IPS DF 4.7 (cell line): ENCODE results near the gene UBE2V1.
"Not testable (repeated sequence)": the region's sequence is repeated elsewhere in the genome, so short reads cannot be mapped to it uniquely, and the experiment has no call there.

Experiments
- DNase-seq: peaks from one replicate; pipeline ENCODE4 v3.0.0-alpha.2; 2013; ENCODE audit warnings: low spot score; ENCODE audit errors: extremely low read depth

Gene UBE2V1

GRCh38 chr20:50112512-50113419, at the start of gene UBE2V1:
UBE2V1 (minus strand) TSS chr20:50113150; CDS start chr20:50113128, 22 bp downstream.
- DNase-seq: no peak

DNA sequence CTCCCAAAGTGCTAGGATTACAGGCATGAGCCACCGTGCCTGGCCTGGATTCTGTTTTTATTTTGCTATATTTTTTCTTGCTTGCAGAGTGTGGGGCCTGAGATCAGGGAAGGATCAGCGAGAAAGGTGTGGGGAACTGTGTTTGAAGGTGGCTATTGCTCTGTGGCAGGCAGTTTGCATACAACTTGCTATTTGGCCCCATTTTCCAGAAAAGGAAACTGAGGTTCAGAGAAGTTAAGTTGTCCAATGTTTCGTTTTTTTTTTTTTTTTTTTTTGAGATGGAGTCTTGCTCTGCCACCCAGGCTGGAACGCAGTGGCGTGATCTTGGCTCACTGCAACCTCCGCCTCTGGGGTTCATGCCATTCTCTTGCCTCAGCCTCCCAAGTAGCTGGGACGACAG, 48.5 kb upstream of the UBE2V1 start:
- DNase-seq: not testable (repeated sequence)

DNA sequence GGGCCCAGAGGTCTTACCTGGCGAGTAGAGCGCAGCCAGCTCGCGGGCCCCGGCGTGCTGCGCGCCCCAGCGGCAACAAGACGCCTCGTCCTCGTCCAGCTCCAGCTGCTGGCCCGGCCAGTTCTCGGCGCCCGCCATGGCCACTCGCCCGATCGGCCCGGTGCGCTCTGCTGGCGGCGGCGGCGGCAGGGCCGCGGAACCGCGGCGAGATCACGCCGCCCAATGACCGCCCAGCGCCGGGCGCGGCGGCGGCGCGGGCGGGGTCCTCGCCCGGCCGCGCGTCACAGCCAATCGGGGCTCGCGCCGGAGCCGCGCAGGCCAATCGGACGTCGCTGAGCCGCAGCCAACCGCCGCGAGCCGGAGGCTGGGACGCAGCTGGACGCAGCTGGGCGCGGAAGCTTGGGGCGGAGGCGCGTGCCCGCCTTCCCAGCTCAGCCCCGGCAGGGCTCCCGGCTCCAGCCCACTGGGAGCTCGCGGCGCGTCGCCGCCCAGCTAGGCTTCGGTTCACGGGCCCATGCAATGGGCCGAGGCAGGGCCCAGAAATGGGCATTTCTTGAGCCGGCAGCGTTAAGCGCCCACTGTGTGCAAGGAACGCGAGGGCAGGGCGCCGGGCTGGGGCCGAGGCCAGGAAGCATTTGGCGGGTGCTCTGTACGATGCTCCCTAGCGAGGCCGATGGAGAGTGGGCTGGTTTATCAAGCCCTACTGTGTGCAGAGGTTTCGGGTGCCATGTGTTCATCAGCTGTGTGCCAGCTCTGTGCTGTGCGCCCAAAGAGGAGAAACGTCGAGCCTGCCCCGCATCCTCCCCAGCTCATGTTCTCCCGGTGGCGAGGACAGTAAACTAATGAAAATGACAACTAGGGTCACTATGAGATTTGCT, 40.8 kb upstream of the UBE2V1 start, which contains the start of gene PEDS1:
TSS of gene PEDS1 (minus strand) at position 224 of the 878 bp plus-strand sequence. CDS start at position 138, 86 bp downstream.
- DNase-seq: no peak

DNA sequence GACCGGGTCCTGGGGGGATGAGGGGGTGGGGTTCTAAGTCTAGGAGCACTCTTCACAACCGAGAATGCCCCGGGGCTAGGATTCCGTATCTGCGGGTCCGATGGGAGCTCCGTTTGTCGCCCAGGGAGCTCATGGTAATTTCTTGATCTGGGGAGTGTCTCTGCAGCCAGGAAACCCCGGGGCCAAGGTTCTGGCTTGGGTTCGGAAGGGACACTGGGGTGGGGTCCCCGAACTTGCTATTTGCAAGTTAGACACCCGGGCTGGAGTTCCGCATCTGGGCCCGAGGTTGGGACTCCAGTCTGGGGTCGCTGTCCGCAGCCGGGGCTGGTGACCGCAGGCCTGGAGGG, 40.2 kb upstream of the UBE2V1 start:
- no peak for DNase-seq

GRCh38 chr20:50152394-50153152, 39.6 kb upstream of the UBE2V1 start:
- DNase-seq: no peak

DNA sequence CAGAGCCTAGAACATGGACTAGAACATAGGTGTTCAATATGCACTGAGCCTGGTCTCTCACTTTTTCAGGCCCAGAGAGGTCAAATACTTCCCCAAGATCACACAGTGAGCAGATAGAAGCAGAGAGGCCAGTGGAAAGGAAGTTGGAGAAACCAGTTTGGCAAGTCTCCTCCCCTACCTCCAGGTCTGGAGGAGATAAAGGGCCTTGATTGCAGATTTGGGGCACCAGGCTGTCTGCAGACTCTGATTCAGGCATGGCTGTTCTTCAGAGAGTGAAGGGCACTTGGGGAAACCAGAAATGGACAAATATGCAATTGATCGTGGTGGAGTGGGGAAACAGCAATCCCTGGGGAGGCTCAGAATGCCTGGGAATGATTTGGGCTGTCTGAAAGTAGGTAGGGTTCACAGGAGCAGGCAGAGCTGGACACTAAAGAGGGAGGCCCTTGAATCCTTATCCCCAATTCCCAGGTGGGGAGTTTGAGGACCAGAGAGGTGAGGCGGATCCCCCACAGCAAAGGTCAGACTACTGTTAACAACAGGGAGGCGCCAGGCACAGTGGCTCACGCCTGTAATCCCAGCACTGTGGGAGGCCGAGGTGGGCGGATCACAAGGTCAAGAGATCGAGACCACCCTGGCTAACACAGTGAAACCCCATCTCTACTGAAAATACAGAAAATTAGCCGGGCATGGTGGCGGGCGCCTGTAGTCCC, 38.2 kb upstream of the UBE2V1 start:
- DNase-seq: no peak

GRCh38 chr20:50149481-50150254, 36.7 kb upstream of the UBE2V1 start:
- no peak for DNase-seq

GRCh38 chr20:50146732-50147662, 34.0 kb upstream of the UBE2V1 start:
- no peak for DNase-seq

DNA sequence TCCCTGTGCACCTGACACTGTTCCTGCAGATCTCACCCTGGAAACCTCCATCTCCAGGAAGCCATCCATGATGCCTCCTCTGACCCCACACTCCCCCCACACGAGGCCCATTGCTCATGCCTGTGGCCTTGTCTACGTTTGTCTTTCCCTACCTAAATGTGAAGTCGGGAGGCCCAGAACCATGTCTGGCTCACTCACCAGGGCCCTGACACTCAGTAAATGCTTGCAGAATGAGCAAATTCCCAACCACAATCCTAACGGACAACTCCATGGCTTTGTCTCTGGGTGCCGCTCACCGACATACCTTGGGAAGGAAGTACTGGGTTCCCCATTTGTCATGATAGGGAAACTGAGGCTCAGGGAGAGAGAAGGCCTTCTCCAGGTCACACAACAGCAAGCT, 33.3 kb upstream of the UBE2V1 start:
- no peak for DNase-seq

DNA sequence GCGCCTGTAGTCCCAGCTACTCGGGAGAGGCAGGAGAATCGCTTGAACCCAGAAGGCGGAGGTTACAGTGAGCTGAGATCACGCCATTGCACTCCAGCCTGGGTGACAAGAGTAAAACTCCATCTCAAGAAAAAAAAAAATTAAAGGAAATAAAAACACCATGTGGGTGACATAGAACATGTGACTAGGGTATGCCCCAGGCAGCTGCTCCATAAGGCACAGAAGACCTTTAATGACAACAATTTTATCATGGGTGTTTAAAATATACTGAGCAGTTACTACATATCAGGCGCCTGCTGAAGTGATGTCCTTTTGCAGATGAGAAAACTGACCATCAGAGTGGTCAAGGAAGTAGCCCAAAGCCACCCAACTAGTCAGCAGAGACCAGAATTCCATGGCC, 32.6 kb upstream of the UBE2V1 start:
- DNase-seq: no peak

- no peak for DNase-seq
These were observed 31.4 kb upstream of the UBE2V1 start for GRCh38 chr20:50144362-50144761.

DNA sequence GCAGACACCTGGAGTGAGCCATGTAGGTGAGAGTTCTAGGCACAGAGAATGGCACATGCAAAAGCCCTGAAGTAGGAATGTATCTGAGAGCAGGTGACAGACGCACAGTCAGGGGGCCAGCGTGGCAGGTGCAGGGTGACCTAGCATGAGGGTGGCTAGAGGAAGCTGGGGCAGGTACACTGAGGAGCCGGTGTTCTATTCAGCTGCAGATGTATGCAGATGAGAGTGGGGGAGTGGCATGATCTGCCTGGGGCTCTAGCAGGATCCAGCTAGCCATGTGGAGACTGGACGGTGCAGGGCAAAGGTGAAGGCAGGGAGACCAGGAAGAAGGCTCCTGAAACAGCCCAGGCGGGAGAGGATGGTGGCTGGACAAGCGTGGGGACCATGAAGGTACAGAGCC, 29.9 kb upstream of the UBE2V1 start:
- no peak for DNase-seq

DNA sequence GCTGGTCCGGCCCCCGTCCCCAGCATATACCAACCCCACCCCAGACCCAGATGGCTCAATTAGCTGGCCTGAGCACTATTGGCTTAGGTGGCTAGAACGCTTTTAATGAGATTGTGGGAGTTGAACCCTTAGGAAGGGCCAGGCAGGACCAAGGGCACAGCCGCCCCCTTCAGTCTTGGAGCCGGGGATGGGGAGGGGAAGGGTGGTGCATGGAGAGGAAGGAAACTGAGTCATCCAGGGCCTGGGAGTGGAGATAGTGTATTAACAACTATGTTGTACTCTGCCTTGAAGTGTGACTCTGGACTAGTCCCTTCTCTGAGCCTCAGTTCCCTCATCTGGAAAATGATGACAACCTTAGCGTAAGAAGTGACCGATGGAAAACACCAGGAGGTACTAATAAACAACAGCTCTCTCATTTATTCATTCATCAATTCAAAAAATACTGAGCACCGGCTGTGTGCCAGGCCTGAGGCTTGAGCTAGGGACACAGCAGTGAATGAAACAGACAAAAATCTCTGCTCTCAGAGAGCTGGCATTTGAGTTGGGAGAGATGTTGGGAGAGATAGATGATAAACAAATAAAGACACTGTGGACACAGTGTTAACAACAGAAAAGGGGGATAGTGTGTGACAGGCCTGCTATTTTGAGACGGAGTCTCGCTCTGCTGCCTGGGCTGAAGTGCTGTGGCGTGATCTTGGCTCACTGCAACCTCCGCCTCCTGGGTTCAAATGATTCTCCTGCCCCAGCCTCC, 29.0 kb upstream of the UBE2V1 start:
- no peak for DNase-seq

DNA sequence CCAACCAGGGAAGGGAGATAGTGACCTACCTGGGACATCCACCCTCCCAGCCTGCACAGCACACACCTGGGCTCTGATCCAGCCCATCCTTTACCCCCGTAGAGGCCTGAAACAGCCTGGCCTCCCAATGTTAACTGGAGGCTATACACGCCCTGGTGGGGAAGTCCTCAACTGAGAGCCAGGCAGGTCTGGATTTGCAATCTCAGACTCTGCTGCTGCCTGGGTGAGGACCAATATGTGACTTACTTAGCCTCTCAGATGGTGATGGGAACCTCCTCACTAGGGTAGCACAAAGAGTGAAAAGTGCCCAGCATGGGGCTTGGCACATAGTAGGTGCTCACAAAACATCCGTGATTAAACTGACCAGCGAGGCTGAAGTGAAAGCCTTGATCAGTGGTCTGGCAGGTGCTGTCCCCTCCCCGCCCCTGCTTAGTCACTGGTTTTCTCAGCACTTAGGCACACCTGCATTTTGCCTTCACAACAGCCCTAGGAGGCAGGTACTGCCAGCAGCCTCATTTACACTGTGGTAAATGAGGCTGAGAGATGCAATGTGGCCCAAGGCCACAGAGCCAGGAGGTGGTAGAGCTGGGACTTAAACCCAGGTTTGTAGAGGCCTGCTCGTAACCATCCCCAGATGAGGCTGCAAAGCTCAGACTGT, 28.2 kb upstream of the UBE2V1 start:
- DNase-seq: no peak

DNA sequence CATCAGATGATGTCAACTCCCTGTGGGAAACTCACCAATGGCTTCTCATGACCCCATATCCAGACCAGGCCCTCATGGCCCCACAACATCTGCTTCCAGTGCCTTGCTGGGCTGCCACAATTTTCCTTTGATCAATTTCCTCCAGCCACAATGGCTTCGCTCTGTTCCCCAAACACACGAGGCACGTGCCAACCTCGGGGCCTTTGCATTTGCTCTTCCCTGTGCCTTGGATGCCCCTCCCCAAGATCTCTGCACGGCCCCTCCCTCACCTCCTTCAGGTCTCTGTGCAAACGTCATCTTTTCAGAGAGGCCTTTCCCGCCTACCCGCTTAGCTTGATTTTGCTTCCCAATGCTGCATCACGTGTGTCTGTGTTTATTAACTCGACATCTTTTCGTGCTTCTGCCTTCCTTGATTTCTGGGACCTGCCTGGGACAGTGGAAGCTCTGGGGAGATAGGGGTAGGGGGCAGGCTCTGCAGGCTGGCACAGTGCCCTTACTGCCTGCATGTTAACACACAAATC, 27.4 kb upstream of the UBE2V1 start:
- no peak for DNase-seq

DNA sequence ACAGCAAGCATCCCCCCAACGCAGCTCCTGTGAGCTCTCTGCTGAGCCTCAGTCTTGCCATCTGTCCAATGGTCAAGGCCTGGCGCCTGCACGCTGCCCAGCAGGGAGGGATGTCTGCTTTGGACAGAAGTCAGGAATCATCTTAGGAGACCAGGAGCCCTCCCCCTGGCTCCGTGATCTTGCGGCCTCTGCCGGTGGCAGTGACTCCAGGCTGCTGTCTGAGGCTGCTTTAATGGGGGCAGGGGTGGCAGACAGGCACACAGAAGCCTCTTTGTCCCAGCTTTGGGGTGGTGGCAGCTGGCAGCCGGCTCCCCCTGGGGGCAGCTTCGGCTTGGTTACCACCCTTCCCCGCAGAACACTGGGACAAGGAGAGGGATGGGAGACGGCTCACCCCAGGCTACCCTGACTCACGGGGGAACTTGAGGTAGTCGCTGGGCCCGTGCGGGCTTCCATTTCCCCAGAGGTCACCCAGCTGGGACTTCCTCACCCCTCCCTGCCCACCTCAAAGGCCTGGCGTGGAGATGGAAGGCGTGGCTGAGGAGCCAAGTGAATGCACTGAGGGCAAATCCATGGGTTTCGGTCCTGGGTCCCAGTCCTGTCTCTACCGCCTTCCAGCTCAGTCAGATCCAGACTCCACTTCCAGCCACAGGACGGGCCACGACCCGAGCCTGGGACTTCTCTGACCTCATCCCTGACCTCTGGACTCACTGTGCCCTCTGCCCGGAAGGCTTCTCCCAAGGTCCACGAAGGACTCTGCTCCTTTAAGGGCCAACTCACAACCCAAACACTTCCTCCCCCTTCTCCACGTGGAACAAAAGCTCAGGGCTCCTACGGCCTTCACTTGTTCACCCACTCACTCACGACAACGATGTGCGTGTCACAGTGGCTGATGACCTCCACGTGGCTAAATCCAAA, 25.8 kb upstream of the UBE2V1 start:
- no peak for DNase-seq

DNA sequence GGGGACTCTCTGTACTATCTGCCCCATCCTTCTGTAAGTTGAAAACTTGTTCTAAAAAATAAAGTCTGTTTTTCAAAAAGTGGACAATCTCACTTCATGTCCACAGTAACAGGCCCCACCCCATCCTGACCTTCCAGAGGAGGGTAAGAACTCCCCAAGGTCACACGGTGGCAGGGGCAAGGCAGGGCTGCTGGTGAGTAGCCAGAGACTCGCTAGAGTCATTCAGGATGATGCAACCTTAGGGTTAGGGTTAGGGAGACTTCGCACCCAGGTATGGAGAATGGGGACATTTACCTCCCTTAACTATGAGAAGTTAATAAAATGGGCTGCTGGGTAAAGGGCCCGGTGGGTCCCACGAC, 25.1 kb upstream of the UBE2V1 start:
- no peak for DNase-seq
